ENCODE measurements around the gene YARS1. TPM values are rescaled to one million over a fixed set of nuclear protein-coding genes. Genes with fewer than 3 reads are reported as not detected.
"Not testable (repeated sequence)": the region's sequence is repeated elsewhere in the genome, so short reads cannot be mapped to it uniquely, and the experiment has no call there.

Gene YARS1
- polyA plus RNA-seq, 1 donor (not counting 4 experiments of a cell fraction or from before 2014, with no cell fraction given), result 68.4 TPM

- Histone ChIP-seq H3K4me1 (ENCODE audit: control insufficient read depth, extremely low read depth, insufficient read depth, low read length) (no peaks in the 10 kb centered on the region), H3K9me3 (ENCODE audit: control insufficient read depth, low read depth, low read length) (no peaks in the 10 kb centered on the region), H3K4me3 (ENCODE audit: control insufficient read depth in 2 of 3, extremely low read depth in 1 of 3, insufficient read depth in 2 of 3, low read depth in 1 of 3, low read length in 3 of 3) (no peak overlapping the region), H4K20me1 (ENCODE audit: control insufficient read depth, extremely low read depth, insufficient read depth, low read length) (peaks cover 15% of the 10 kb centered on the region), H3K79me2 (ENCODE audit: control insufficient read depth, insufficient read depth, low read length) (peaks cover 36% of the 10 kb centered on the region), H3K9ac (ENCODE audit: control insufficient read depth, extremely low read depth, insufficient read depth, low read length) (no peak overlapping the region), H2AFZ (ENCODE audit: control insufficient read depth, low read length) (no peak overlapping the region), H3K9me1 (ENCODE audit: control insufficient read depth, extremely low read depth, insufficient read depth, low read length) (peaks cover 2% of the 10 kb centered on the region), H3K27me3 (ENCODE audit: control insufficient read depth, extremely low read depth, insufficient read depth, low read length) (no peaks in the 10 kb centered on the region), H3K36me3 (ENCODE audit: control insufficient read depth in 2 of 2, extremely low read depth in 1 of 2, insufficient read depth in 2 of 2, low read length in 2 of 2) (peaks cover 22 to 52% of the 10 kb centered on the region in 2 experiments), H3K4me2 (ENCODE audit: control insufficient read depth, extremely low read depth, insufficient read depth, low read depth, low read length) (no peak overlapping the region), H3K27ac (ENCODE audit: control insufficient read depth, insufficient read depth, low read length) (no peak overlapping the region)
- DNase-seq (ENCODE audit: low read depth, low spot score) (no peak), FAIRE-seq (no peak)
- TF ChIP-seq EZH2 (IDR thresholded peaks at IDR 0.05; ENCODE audit: low read length), result no peak
- no peak for TF ChIP-seq CTCF (optimal IDR thresholded peaks at IDR 0.05 in 1 of 3, IDR thresholded peaks at IDR 0.05 in 1 of 3, conservative IDR thresholded peaks at IDR 0.05 in 1 of 3; ENCODE audit: extremely low read depth in 1 of 3, insufficient read depth in 2 of 3, low read length in 3 of 3)
- dilution Hi-C loops (cut with MboI; ENCODE audit: extremely low pct_ligation_motif_present, low sequenced_read_pairs), result no loop called here
These were observed 10.1 kb downstream of the YARS1 start for GRCh38 chr1:32806910-32807523.

- DNase-seq (ENCODE audit: low read depth, low spot score) (no peak), FAIRE-seq (no peak)
- Histone ChIP-seq H3K4me1 (ENCODE audit: control insufficient read depth, extremely low read depth, insufficient read depth, low read length) (peaks cover 3% of the 10 kb centered on the region), H3K9ac (ENCODE audit: control insufficient read depth, extremely low read depth, insufficient read depth, low read length) (no peak overlapping the region), H3K4me2 (ENCODE audit: control insufficient read depth, extremely low read depth, insufficient read depth, low read depth, low read length) (no peak overlapping the region), H3K9me1 (ENCODE audit: control insufficient read depth, extremely low read depth, insufficient read depth, low read length) (peaks cover 2% of the 10 kb centered on the region), H4K20me1 (ENCODE audit: control insufficient read depth, extremely low read depth, insufficient read depth, low read length) (peaks cover 18% of the 10 kb centered on the region), H3K4me3 (ENCODE audit: control insufficient read depth in 2 of 3, extremely low read depth in 1 of 3, insufficient read depth in 2 of 3, low read depth in 1 of 3, low read length in 3 of 3) (no peak overlapping the region), H3K79me2 (ENCODE audit: control insufficient read depth, insufficient read depth, low read length) (peaks cover 29% of the 10 kb centered on the region), H3K27ac (ENCODE audit: control insufficient read depth, insufficient read depth, low read length) (no peak overlapping the region), H3K9me3 (ENCODE audit: control insufficient read depth, low read depth, low read length) (no peaks in the 10 kb centered on the region), H3K27me3 (ENCODE audit: control insufficient read depth, extremely low read depth, insufficient read depth, low read length) (no peaks in the 10 kb centered on the region), H3K36me3 (ENCODE audit: control insufficient read depth in 2 of 2, extremely low read depth in 1 of 2, insufficient read depth in 2 of 2, low read length in 2 of 2) (peaks cover 20 to 52% of the 10 kb centered on the region in 2 experiments), H2AFZ (ENCODE audit: control insufficient read depth, low read length) (no peak overlapping the region)
- dilution Hi-C loops (cut with MboI; ENCODE audit: extremely low pct_ligation_motif_present, low sequenced_read_pairs), result no loop called here
- TF ChIP-seq CTCF (optimal IDR thresholded peaks at IDR 0.05 in 1 of 3, IDR thresholded peaks at IDR 0.05 in 1 of 3, conservative IDR thresholded peaks at IDR 0.05 in 1 of 3; ENCODE audit: extremely low read depth in 1 of 3, insufficient read depth in 2 of 3, low read length in 3 of 3) (no peak), EZH2 (IDR thresholded peaks at IDR 0.05; ENCODE audit: low read length) (no peak)
These were observed 10.9 kb downstream of the YARS1 start for GRCh38 chr1:32806290-32806689.

- H3K4me1 ChIP-seq (ENCODE audit: control insufficient read depth, extremely low read depth, insufficient read depth, low read length); FAIRE-seq; H3K4me2 ChIP-seq (ENCODE audit: control insufficient read depth, extremely low read depth, insufficient read depth, low read depth, low read length); H3K9me1 ChIP-seq (ENCODE audit: control insufficient read depth, extremely low read depth, insufficient read depth, low read length); H3K9me3 ChIP-seq (ENCODE audit: control insufficient read depth, low read depth, low read length); H2AFZ ChIP-seq (ENCODE audit: control insufficient read depth, low read length); H3K9ac ChIP-seq (ENCODE audit: control insufficient read depth, extremely low read depth, insufficient read depth, low read length); dilution Hi-C loops (cut with MboI; ENCODE audit: extremely low pct_ligation_motif_present, low sequenced_read_pairs); H3K27ac ChIP-seq (ENCODE audit: control insufficient read depth, insufficient read depth, low read length); DNase-seq (ENCODE audit: low read depth, low spot score); H3K27me3 ChIP-seq (ENCODE audit: control insufficient read depth, extremely low read depth, insufficient read depth, low read length); H3K4me3 ChIP-seq (ENCODE audit: control insufficient read depth in 2 of 3, extremely low read depth in 1 of 3, insufficient read depth in 2 of 3, low read depth in 1 of 3, low read length in 3 of 3): not testable (repeated sequence)
- Histone ChIP-seq H3K36me3 (ENCODE audit: control insufficient read depth in 2 of 2, extremely low read depth in 1 of 2, insufficient read depth in 2 of 2, low read length in 2 of 2) (peaks cover 10 to 42% of the 10 kb centered on the region in 2 experiments), H4K20me1 (ENCODE audit: control insufficient read depth, extremely low read depth, insufficient read depth, low read length) (peaks cover 12% of the 10 kb centered on the region), H3K79me2 (ENCODE audit: control insufficient read depth, insufficient read depth, low read length) (peaks cover 19% of the 10 kb centered on the region)
These were observed 12.7 kb downstream of the YARS1 start for GRCh38 chr1:32804460-32804859.
